GM10266 (cell line): ENCODE data around the gene KCND2.

Experiments
- DNase-seq: peaks from one replicate; pipeline ENCODE4 v3.0.0; 2012; ENCODE audit errors: extremely low spot score
- CTCF ChIP-seq: IDR thresholded peaks from 2 replicates; pipeline ENCODE4 v1.5.1; 2012; ENCODE audit warnings: mild to moderate bottlenecking, low read depth; ENCODE audit not compliant: control insufficient read depth, insufficient read depth; ENCODE audit errors: missing control alignments

KCND2 gene

GRCh38 chr7:120307991-120308545 lies 35.1 kb downstream of the KCND2 start:
- no peak for DNase-seq
- TF ChIP-seq CTCF, result no peak

- DNase-seq, result no peak
- TF ChIP-seq CTCF, result no peak
Observed at GRCh38 chr7:120311028-120311788, 38.2 kb downstream of the KCND2 start.

- no peak for TF ChIP-seq CTCF
- DNase-seq, result no peak
Observed at GRCh38 chr7:120320218-120320961, 47.4 kb downstream of the KCND2 start.

- TF ChIP-seq CTCF, result no peak
- DNase-seq, result no peak
Observed at GRCh38 chr7:120327054-120327453, 54.1 kb downstream of the KCND2 start.

- no peak for DNase-seq
- no peak for TF ChIP-seq CTCF
Observed at GRCh38 chr7:120332433-120332832, 59.5 kb downstream of the KCND2 start.

GRCh38 chr7:120334475-120334874 lies 61.5 kb downstream of the KCND2 start:
- no peak for DNase-seq
- TF ChIP-seq CTCF, result no peak
